NCI-H1105 treated with DMSO at 0.1 percent for 48 hours (cell line): ENCODE data around the gene EXOC6B.

Source experiments
- DNase-seq: peaks from one replicate; lab custom pipeline; 2025; lab: John Stamatoyannopoulos, UW

EXOC6B gene

DNA sequence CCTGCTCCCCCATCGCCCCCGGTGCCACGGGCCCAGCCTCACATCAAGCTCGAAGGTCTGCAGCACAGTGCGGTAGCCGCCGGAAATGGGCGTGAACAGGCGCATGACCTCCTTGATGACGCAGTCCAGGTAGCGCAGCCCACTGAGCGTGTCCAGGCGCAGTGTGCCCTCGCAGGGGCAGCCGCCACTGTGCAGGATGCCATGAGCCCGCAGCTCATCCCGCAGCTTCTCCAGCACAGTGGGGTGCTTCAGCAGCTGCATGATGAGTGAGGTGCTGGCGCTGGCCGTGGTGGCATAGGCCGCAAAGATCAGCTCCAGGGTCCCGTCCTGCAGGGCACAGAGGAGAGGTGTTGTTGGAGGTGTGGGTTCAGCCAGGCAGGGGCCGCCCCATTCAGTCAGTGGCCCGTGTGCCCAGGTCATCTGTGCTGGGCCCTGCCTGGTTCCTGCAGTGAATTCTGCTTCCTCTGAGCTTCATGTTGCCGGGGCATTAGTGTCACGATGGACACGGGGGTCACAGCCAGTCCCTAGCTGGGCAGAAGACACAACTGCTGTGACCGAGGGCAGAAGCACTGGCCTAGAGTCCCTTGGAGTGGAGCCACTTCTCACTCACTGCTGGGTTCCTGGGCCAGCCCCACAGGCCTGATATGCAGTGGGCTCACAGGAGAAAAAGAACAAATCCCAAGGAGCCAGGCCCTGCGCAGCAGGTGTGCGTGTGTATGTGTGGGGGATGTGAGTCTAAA lies 692.7 kb downstream of the EXOC6B start:
- DNase-seq: no peak

DNA sequence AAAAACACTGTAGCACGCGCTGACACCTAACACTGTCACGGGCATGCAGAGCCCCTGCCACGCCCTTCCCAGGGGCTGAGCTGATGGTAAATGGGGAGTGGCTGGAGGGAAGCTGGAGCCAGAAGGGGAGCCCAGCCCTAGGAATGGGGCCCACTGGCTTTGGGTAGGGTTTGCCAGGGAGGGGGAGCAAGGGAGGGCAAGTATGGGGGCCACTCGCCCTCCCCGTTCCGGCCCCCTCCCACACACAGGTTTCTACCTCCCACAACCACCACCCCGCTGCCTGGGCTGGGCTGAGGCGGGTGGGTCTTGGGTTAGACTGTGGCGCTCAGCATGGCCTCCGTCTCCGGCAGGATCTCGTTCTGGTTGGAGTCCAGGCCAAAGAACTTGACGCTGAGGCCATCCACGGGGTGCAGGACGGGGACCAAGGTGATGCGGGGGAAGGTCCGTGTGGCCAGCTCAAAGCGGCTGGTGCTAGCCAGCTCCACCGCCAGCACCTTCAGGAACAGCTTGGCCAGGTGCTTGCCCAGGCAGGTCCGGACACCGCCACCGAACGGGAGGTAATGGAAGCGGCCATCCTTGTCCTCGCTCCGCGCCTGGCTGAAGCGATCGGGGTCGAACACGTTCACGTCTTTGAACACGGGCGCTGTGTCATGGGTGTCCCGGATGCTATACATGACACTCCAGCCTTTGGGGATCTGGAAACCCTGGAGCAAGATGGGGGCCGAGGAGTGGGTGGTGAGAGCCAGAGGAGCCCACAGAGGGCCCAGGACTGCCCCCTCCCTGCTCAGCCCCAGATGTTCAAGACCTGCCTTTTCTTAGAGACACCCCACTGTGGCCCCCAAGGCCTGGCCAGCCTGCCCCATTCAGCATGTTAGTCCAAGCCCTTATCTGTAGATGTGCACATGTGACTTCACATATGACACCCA lies 693.7 kb downstream of the EXOC6B start:
- no peak for DNase-seq

DNA sequence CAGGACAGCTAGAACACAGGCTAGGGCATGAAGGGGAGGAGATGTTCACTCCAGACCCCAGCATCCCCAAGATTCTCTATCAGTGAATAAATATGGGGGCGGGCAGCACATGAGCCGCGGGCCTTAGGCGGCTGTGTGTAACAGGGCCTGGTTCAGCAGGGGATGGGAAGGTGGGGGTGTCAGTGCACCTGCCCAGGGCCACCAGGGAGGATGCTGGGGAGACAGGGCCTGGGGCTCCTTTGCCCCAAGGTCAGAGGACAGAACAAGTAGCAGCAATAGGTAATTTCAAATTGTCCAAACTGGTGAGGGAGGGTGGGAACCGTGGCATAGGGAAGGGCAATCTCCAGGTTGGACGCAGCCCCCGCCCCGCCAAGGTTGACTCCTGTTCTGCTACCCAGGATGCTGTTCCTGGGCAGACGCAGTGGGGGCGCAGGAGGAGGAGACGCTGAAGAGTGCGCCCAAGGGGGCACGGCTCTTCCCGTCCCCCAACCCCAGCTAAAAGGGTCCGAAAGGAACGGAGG lies 694.4 kb downstream of the EXOC6B start:
- DNase-seq: no peak

DNA sequence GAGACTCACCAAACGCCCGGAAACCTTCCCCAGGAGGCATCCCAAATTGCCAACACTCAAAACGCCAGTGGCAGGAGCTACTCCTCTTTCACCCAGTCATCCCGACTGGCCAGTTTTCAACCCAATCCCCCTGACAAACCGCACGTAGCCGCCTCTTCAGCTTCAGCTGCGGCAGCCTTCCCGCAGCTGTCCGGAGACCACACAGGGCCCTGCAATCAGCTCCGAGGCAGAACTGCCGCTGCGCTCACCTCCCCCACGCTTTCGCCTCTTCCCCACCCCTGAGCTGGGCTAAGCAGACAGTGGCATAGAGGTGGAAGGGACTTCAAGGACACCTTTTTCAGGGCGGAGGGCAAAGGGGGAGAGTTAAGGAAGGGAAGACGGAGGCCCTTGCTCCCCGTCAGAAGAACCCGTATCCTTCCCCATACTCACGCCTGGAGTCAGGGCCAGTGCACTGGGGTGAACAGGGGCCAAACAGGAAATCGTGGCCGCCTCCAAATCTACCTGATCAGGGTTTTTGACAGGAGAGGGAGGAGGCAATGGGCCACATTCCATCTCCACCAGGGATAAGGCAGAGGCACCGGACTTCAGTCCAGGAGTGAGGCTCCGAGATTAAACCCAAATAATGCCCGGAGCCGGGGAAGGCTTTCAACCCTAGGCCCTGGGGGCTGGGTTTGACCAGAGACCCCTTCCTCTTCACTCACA lies 695.0 kb downstream of the EXOC6B start:
- DNase-seq: no peak

DNA sequence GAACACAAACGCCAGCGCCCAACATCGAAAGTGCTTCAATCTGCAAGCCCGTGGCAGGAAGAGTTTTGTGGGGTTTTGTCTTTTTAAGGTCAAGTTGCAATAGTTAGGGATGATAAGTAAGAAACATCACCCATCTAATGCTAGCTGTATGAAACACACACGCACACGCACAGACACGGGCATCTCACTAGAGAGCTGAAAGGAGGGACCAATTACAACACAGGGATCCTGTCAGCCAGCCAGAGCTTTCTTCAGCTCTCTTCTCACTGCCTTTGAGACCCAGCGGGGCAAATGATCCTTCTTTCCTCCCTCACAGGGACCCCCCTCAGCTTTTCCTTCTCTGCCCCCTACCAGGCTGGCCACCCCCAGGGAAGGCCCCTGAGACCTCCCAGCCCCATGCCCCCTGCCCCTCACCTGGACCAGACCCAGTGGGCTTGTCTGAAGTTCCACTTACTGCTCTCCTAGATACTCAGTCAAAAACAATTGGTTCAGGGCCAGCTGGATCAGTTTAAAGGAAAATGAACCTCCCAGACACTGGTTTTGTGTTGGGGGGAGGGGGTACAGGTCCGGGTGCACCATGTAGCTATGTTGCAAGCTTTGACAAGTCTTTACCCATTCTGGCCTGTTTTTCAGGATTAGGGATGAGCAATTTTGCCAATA lies 696.0 kb downstream of the EXOC6B start:
- DNase-seq: no peak

DNA sequence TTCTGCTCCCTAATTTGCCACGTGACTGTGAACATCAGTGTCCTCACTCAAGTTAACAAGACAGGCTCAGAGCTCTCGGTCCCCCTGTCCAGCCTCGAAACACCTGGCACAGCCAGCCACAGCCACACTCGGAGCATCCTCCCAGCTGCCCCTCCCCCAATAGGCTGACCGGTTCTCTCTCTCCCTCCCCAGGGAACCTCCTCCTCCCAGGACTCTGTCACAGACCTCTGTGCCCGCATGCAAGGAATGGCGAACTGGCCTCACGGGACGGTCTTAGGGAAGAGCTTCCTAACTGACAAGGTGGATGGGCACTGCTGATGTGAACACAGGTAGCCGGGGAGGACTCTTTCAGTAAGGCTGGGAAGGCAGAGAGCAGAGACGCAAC lies 697.0 kb downstream of the EXOC6B start:
- DNase-seq: no peak

DNA sequence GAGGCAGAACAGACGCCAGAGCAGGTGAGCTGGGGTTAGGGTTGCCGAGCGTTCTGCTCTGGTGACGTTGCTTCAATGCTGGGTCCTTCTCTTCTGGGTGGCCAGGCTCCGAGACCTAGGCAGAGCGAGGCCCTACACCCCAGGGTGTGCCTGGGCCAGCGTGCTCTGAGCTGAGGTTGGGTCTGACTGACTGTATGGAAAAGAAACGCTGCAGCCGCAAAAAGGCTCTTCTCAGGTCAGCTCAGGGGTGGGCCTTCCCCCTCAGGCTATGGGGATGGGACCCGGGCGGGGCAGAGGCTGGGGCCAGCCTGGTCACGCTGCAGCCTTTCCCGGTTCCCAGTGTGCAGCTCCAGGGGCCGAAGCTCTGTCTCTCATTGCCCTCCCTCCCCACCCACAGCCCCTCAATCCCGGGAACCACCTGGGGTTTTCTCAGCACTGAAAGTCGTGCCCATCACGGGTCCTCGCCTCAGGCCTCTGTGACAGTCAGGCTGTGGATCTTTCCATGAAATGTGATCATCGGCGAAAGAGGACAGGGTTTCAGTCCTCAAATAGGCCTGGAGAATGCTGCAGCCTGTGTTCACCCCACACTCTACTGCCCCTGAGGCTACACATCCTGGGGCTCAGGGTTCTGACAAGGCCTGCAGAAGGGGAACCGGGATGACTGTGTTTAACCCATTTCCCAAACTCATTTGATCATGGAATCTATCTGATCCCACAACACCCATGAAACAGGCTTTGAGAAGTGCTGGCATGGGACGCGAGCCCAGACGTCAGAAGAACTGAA lies 697.6 kb downstream of the EXOC6B start:
- DNase-seq: no peak

DNA sequence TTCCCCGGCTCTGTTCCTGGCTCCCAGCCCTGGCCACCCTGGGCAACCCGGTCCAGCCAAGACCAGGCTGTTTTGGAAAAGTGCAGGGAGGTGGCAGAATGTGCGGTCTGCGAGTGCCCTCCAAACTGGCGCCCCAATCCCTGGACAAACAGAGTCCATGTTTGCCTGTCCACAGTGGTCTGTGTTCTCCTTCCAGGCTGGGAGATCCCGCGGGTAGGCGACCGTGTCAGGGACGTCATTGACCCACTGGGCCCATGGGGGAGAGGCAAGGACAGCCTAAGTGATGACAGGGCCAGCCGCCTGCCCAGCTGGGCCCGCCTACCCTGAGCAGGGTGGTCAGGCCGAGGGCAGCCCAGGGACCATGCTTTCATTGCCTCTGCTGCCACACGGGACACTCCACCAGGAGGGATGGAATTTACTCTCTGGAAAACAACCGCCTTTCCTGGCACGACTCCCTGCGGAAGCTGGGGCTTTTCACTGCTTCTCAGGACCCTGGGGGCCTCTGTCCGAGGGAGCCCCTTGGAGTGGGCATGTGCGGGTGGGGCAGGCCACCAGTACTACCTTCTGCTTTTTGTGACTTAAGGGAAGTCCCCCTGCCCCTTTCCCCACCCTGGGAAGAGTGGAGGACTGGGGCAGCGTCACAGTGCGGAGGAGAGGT lies 698.3 kb downstream of the EXOC6B start:
- no peak for DNase-seq

DNA sequence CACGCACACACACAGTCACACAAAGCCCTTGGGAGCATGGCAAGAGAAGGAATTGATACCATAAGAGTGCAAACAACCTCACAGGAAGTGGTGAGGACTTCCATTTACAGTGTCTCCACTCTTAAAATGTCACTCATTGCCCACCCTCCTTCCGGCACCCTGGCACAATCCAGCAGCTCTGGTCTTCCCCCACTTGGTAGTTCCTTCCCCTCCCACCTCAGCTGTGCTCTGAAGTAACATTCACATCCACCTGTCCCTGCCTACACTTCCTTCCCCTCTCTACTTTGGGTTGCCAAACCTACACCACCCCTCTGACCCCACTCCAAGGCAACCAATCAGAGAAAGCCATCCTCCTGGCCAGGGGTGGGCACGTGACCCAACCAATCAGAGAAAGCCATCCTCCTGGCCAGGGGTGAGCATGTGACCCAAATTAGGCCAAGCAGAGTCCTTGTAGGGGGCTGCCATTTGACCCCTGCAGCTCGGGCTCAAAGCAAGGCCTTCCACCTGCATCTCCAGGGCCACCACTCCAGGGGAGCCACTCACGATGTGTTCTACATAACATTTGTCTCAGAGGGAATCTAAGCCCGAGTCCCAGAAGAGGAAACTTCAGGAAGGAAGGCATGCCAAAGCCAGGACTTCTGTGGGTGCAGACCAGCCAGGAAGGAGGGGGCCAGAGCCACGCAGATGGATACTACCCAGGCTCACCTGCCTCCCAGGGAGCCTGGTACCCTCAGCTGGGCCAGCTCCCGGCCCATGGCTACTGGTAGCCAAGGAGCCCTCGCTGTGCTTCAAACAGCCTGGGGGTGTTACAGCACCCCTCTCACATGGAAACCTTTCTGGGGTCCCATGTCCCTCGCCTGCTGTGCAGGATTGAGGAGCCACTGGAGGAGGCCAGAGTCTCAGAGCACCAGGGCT lies 699.4 kb downstream of the EXOC6B start:
- DNase-seq: no peak
